ENCODE measurements around the gene CDKN2AIP.

The CDKN2AIP gene

GRCh38 chr4:183422962-183423631 lies 21.3 kb upstream of the CDKN2AIP start:
- no peak for DNase-seq (ENCODE audit: low read depth in 1 of 2, low spot score in 1 of 2)
- TF ChIP-seq GABPA (IDR thresholded peaks at IDR 0.05; ENCODE audit: low read depth) (no peak), SPI1 (IDR thresholded peaks at IDR 0.05; ENCODE audit: borderline replicate concordance, low read depth) (no peak), POLR2AphosphoS5 (IDR thresholded peaks at IDR 0.05; ENCODE audit: low read depth) (no peak), CTCF (IDR thresholded peaks at IDR 0.05; ENCODE audit: insufficient read depth, low read length) (no peak)
- TF ChIP-seq, protein P1, sequence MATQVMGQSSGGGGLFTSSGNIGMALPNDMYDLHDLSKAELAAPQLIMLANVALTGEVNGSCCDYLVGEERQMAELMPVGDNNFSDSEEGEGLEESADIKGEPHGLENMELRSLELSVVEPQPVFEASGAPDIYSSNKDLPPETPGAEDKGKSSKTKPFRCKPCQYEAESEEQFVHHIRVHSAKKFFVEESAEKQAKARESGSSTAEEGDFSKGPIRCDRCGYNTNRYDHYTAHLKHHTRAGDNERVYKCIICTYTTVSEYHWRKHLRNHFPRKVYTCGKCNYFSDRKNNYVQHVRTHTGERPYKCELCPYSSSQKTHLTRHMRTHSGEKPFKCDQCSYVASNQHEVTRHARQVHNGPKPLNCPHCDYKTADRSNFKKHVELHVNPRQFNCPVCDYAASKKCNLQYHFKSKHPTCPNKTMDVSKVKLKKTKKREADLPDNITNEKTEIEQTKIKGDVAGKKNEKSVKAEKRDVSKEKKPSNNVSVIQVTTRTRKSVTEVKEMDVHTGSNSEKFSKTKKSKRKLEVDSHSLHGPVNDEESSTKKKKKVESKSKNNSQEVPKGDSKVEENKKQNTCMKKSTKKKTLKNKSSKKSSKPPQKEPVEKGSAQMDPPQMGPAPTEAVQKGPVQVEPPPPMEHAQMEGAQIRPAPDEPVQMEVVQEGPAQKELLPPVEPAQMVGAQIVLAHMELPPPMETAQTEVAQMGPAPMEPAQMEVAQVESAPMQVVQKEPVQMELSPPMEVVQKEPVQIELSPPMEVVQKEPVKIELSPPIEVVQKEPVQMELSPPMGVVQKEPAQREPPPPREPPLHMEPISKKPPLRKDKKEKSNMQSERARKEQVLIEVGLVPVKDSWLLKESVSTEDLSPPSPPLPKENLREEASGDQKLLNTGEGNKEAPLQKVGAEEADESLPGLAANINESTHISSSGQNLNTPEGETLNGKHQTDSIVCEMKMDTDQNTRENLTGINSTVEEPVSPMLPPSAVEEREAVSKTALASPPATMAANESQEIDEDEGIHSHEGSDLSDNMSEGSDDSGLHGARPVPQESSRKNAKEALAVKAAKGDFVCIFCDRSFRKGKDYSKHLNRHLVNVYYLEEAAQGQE (IDR thresholded peaks at IDR 0.05; ENCODE audit: insufficient replicate concordance, low read depth): no peak
- Histone ChIP-seq H3K4me3 (replicated peaks; ENCODE audit: insufficient read depth, low read length) (no peak overlapping the region), H3K27ac (replicated peaks) (no peak overlapping the region), H3K27me3 (ENCODE audit: insufficient read depth, poor library complexity, severe bottlenecking) (no peaks in the 10 kb centered on the region)

DNA sequence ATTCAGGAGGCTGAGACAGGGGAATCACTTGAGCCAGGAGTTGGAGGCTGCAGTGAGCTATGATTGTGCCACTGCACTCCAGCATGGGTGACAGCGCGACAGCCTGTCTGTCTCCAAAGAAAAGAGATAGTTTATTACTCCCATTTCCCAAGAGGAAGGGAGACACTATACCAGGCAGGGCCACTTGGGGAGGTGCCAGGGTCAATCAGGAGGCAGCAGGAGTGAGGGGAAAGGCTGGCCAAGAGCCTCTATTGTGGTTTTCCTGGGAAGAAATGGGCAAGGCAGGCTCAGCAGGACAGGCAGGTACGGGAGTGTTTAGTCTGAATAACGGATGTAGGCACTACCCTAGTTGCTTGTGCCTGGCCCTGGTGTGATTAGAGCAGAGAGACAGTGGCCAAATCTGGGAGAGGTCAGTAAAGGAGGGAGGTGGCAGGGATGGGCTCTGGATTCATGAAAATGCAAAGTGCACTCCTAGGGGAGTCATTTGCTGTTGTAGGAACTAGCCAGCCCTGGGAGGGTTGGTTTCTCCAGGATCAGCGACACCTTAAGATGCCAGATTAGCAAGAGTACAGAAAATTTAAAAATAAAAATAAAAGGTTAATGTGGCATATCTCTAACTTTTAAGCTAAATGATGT lies 20.2 kb upstream of the CDKN2AIP start:
- H3K27ac ChIP-seq (replicated peaks): no peak overlapping the region
- H3K4me3 ChIP-seq (replicated peaks; ENCODE audit: insufficient read depth, low read length): no peak overlapping the region
- H3K27me3 ChIP-seq (ENCODE audit: insufficient read depth, poor library complexity, severe bottlenecking): no peaks in the 10 kb centered on the region
- TF ChIP-seq GABPA (IDR thresholded peaks at IDR 0.05; ENCODE audit: low read depth) (no peak), POLR2AphosphoS5 (IDR thresholded peaks at IDR 0.05; ENCODE audit: low read depth) (no peak)
- DNase-seq (ENCODE audit: low read depth in 1 of 2, low spot score in 1 of 2): no peak

DNA sequence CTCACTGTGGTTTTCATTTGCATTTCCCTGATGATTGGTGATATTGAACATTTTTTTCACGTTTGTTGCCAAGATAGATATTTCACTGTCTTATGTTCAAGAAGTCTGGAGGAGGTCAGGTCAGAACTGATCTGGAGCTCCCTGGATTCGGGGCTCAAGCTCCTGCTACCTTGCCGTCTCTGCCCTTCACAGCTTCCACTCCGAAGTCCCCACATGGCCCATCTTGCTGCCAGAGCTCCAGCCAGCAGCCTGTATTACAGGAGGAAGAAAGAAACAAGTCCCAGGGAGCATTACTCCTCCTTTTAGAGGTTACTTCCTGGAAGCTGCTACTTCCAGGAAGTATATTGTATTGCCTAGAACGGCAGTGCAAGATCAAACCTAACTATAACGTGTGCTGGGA lies 17.9 kb upstream of the CDKN2AIP start:
- no peak for DNase-seq (ENCODE audit: low read depth in 1 of 2, low spot score in 1 of 2)
- no peaks in the 10 kb centered on the region for H3K27me3 ChIP-seq (ENCODE audit: insufficient read depth, poor library complexity, severe bottlenecking)
- no peak overlapping the region for H3K27ac ChIP-seq (replicated peaks)
- no peak overlapping the region for H3K4me3 ChIP-seq (replicated peaks; ENCODE audit: insufficient read depth, low read length)
- no peak for TF ChIP-seq SPI1 (IDR thresholded peaks at IDR 0.05; ENCODE audit: borderline replicate concordance, low read depth)
- no peak for TF ChIP-seq POLR2AphosphoS5 (IDR thresholded peaks at IDR 0.05; ENCODE audit: low read depth)
- TF ChIP-seq CTCF (IDR thresholded peaks at IDR 0.05; ENCODE audit: insufficient read depth, low read length): no peak
- no peak for TF ChIP-seq GABPA (IDR thresholded peaks at IDR 0.05; ENCODE audit: low read depth)
- TF ChIP-seq, protein P1 (IDR thresholded peaks at IDR 0.05; ENCODE audit: insufficient replicate concordance, low read depth): no peak

DNA sequence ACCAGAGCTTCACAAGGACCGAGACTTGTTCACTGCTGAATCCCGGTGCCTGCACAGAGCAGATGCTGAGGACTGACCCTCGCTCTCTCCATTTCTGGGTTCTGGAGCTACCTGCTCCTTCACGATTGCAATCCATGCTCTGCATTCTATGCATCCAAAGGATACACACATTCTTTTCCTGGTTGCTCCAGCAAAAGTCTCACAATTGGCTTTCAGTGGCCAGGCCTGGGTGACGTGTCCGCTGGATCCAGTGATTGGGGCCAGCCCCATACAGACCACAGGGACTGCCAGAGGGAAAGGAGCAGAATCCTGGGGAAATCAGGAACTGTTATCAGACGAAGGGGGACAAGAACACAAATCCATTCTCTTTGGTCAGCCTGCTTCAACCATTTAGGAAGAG lies 14.9 kb upstream of the CDKN2AIP start:
- Histone ChIP-seq H3K4me3 (replicated peaks; ENCODE audit: insufficient read depth, low read length) (no peak overlapping the region), H3K27ac (replicated peaks) (no peak overlapping the region), H3K27me3 (ENCODE audit: insufficient read depth, poor library complexity, severe bottlenecking) (no peaks in the 10 kb centered on the region)
- no peak for DNase-seq (ENCODE audit: low read depth in 1 of 2, low spot score in 1 of 2)
- TF ChIP-seq GABPA (IDR thresholded peaks at IDR 0.05; ENCODE audit: low read depth) (no peak), POLR2AphosphoS5 (IDR thresholded peaks at IDR 0.05; ENCODE audit: low read depth) (no peak), CTCF (IDR thresholded peaks at IDR 0.05; ENCODE audit: insufficient read depth, low read length) (no peak), SPI1 (IDR thresholded peaks at IDR 0.05; ENCODE audit: borderline replicate concordance, low read depth) (no peak)
- TF ChIP-seq, protein P1 (IDR thresholded peaks at IDR 0.05; ENCODE audit: insufficient replicate concordance, low read depth): no peak

All from HL-60 (cell line).